HCT116 (cell line): Measurements from ENCODE around the gene TMC8.

Source experiments
- EZH2 ChIP-seq: fragments of 200-600 bp; sonication (generic); IDR thresholded peaks from 2 replicates; pipeline ENCODE4 v1.6.1; 2017; ENCODE audit warnings: antibody characterized with exemption, mixed run types
- EZH2phosphoT487 ChIP-seq: fragments of 200-600 bp; IDR thresholded peaks from 2 replicates; pipeline ENCODE4 v1.6.1; 2018; ENCODE audit warnings: antibody characterized with exemption, borderline replicate concordance
- POLR2A ChIP-seq: IDR thresholded peaks from 2 replicates; pipeline ENCODE4 v1.7.0; 2011; ENCODE audit warnings: borderline replicate concordance; ENCODE audit not compliant: insufficient read depth, insufficient read length; ENCODE audit errors: extremely low read depth
- POLR2AphosphoS5 ChIP-seq: IDR thresholded peaks from 2 replicates; pipeline ENCODE4 v1.6.1; 2011; ENCODE audit warnings: mild to moderate bottlenecking, low read depth, low read length, moderate library complexity
- SP1 ChIP-seq: IDR thresholded peaks from 2 replicates; pipeline ENCODE4 v1.6.1; 2012; ENCODE audit warnings: low read depth
- ZFX ChIP-seq: fragments of 450-650 bp; IDR thresholded peaks from 2 replicates; pipeline ENCODE4 v1.6.1; 2017
- TF ChIP-seq, protein P1 (sequence below), 3 experiments: fragments of 200-600 bp in 1 of 3; sonication (generic) in 1 of 3; IDR thresholded peaks in 2 of 3; conservative IDR thresholded peaks in 1 of 3; 2 replicates each; pipeline ENCODE4 v1.5.1; 2012 to 2017; ENCODE audit warnings: low read depth in 2 of 3, low read length in 2 of 3, antibody characterized with exemption in 1 of 3, borderline replicate concordance in 1 of 3, control low read depth in 1 of 3, mild to moderate bottlenecking in 1 of 3, mixed read lengths in 1 of 3, mixed run types in 1 of 3, moderate library complexity in 1 of 3; ENCODE audit not compliant: insufficient read depth in 1 of 3

DNA sequence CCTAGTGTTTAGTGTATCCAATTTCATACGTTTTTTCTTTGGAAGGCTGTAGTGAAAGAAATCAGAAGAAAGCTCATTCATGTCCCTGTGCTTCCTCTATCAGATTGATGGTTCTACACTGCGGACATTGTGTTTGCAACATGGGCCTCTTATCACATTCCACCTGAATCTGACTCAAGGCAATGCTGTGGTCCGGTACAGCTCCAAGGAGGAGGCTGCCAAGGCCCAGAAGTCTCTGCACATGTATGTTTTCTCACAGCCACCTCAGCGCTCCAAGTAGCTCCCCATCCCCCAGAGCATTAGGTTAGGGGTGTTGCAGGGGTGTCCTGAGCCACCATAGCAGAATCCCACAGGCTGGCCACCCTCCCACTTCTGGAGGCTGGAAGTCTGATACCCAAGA lies 27.3 kb upstream of the TMC8 start:
- TF ChIP-seq ZFX (no peak), SP1 (no peak), EZH2phosphoT487 (no peak), POLR2AphosphoS5 (no peak), EZH2 (no peak), POLR2A (no peak)
- TF ChIP-seq, protein P1, sequence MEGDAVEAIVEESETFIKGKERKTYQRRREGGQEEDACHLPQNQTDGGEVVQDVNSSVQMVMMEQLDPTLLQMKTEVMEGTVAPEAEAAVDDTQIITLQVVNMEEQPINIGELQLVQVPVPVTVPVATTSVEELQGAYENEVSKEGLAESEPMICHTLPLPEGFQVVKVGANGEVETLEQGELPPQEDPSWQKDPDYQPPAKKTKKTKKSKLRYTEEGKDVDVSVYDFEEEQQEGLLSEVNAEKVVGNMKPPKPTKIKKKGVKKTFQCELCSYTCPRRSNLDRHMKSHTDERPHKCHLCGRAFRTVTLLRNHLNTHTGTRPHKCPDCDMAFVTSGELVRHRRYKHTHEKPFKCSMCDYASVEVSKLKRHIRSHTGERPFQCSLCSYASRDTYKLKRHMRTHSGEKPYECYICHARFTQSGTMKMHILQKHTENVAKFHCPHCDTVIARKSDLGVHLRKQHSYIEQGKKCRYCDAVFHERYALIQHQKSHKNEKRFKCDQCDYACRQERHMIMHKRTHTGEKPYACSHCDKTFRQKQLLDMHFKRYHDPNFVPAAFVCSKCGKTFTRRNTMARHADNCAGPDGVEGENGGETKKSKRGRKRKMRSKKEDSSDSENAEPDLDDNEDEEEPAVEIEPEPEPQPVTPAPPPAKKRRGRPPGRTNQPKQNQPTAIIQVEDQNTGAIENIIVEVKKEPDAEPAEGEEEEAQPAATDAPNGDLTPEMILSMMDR (IDR thresholded peaks at IDR 0.05 in 2 of 3, conservative IDR thresholded peaks at IDR 0.05 in 1 of 3; ENCODE audit: borderline replicate concordance in 1 of 3, insufficient read depth in 1 of 3, low read depth in 2 of 3, low read length in 2 of 3): no peak
